Epithelial cell of proximal tubule (primary cell): ENCODE results near the gene ESPN. TPM values are rescaled to one million over a fixed set of nuclear protein-coding genes. Genes with fewer than 3 reads are reported as not detected.
"Not testable (repeated sequence)": the region's sequence is repeated elsewhere in the genome, so short reads cannot be mapped to it uniquely, and the experiment has no call there.

ENCODE experiments used
- DNase-seq: peaks from one replicate; pipeline ENCODE4 v3.0.0-alpha.2; 2011; ENCODE audit warnings: low read depth
- H3K4me3 ChIP-seq: 2 replicates; pipeline ENCODE4 v1.5.1; 2011; ENCODE audit warnings: low read depth, mild to moderate bottlenecking, low read length
- total RNA-seq: library from RNA; depleted of rRNA; stranded (reverse); fragments of >200 nt; gene quantifications from 2 replicates; pipeline ENCODE4 v1.2.3, GENCODE V29; 2015
- TF ChIP-seq, protein P1 (sequence below): conservative IDR thresholded peaks from 2 replicates; pipeline ENCODE4 v1.5.1; 2012; ENCODE audit warnings: low read depth, mild to moderate bottlenecking, low read length

Gene ESPN
- total RNA-seq, 1 donor from 2014 or later: not detected

DNA sequence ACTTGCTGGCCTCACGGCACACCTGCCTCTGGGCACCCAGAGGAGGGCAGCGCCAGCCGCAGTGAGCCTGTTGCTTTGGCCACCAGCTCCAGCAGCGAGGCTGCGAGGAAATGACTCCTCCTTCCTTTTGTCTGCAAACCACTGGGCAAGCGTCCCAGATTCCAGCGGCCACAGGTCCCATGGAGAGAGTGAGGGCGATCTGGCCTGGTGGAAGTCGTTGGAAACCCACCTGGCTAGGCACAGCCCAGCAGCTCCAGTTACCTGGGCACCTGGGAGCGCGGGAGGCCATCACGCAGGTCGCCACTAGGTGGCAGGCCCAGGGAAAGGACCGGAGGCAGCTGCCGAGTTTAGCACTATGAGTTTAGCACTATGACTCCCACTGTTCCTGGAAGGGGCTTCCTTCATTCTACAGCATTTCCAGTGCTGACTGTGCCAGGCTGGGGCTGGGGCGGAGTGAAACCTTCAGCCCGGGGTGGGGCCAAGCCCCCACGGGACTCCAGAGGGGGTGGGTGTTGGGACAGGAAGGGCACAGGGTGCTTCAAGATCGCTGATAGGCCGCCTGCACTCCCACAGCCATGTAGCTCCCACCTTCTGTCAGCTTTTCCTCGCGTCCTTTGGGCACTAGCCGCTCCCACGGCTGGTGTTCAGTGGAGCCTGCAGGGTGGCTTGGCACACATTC lies 1.1 kb upstream of the ESPN start:
- TF ChIP-seq, protein P1, sequence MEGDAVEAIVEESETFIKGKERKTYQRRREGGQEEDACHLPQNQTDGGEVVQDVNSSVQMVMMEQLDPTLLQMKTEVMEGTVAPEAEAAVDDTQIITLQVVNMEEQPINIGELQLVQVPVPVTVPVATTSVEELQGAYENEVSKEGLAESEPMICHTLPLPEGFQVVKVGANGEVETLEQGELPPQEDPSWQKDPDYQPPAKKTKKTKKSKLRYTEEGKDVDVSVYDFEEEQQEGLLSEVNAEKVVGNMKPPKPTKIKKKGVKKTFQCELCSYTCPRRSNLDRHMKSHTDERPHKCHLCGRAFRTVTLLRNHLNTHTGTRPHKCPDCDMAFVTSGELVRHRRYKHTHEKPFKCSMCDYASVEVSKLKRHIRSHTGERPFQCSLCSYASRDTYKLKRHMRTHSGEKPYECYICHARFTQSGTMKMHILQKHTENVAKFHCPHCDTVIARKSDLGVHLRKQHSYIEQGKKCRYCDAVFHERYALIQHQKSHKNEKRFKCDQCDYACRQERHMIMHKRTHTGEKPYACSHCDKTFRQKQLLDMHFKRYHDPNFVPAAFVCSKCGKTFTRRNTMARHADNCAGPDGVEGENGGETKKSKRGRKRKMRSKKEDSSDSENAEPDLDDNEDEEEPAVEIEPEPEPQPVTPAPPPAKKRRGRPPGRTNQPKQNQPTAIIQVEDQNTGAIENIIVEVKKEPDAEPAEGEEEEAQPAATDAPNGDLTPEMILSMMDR: peak; percentile 79
- DNase-seq: no peak
- H3K4me3 ChIP-seq: peak overlapping the region; percentile 21

DNA sequence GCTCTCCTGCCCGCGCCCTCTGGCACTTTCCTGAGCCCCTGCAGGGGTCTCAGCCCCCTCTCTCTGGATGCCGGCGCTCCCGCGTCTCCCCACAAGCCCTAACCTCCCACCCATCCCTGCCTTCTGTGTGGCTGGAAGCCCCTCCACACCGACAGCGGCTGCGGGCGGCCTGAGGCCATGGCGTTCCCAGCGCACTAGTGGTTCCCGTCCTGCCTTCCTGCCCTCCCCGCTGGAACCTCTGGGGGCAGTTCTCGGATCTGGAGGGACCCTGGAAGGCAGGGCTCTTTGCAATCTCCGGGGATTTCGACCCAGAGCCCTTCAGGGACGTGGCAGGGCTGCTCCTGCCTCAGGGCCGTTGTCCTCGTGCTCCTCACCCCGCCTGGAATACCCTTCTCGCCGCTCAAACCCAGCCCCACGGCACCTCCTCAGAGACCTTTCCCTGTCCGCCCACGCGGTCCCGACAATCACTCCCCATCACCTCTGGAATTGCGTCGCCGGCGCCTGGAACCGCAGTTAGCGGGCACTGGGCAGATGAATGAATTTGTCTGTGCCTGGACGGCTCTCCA lies 493 bp upstream of the ESPN start:
- peak overlapping the region; percentile 21 for H3K4me3 ChIP-seq
- TF ChIP-seq, protein P1: no peak
- no peak for DNase-seq

DNA sequence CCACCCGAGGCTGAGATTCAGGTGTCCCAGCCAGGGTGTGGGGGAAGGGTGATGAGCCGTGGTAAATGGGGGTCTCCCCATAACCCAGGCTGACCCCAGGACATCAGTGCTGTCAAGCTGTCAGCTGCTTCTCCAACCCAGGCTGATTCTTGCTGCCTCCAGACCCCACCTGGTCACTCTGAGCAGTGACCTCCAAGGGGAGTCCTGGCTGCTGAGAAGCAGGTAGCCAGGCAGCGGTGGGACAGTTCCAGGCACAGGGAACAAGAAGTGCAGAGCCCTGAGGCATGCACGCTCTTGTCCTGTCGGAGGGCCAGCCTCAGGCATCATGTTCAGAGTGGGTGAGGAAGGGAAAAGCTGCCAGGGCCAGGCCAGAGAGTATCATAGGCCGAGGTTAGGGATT lies 1.1 kb downstream of the ESPN start:
- H3K4me3 ChIP-seq: no peak overlapping the region
- TF ChIP-seq, protein P1: no peak
- no peak for DNase-seq

DNA sequence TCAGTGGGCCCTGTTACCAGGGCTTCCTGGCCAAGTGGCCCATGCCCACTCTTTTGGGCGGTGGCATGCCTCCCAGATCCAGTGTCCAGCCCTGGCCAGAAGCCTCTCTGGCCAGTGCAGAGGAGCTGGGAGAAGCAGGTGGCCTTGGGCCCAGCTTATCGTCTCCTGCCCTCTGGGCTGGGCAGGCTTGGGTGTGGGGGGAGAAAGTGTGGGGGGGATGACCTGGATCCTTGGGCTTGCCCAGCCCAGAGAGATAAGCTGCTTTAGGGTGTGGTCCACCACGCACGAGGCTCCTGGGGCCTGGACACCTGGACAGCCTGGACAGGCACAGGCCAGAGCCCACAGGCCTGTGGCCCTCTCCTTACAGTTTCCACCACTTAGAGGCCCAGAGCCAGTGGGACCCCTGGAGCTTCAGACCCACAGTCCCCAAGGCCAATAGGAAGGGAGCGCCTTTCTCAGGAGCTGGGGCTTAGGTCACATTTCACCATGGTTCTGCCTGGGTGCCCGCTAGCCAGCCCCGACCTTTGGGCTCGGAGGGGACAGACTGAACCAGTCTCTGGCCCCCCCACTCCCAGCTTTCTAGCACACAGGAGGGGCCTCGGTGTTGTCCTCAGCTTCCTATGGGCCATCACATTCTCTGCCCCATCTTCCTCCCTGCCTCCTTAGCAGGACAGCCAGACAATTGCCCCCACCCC lies 1.8 kb downstream of the ESPN start:
- TF ChIP-seq, protein P1: no peak
- no peak for DNase-seq
- no peak overlapping the region for H3K4me3 ChIP-seq

DNA sequence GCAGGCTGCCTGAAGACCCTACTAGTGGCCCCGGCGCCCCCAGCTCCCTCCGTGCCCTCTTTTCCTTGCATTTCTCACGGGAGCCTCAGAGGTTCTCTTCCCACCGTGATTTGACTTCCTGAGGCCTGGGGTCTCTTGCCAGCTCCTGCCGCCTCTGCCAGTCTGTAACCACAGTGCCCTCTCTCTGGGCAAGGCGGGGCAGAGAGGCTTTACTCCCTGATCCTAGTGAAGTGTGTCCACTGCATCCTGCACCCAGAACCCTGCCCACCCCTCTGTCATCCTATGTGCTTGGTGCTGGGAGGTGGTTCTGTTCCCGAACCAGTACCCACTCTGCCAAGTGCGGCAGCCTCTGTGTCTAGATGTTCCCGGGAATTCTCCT lies 2.4 kb downstream of the ESPN start:
- DNase-seq: no peak
- H3K4me3 ChIP-seq: no peak overlapping the region
- TF ChIP-seq, protein P1: no peak

DNA sequence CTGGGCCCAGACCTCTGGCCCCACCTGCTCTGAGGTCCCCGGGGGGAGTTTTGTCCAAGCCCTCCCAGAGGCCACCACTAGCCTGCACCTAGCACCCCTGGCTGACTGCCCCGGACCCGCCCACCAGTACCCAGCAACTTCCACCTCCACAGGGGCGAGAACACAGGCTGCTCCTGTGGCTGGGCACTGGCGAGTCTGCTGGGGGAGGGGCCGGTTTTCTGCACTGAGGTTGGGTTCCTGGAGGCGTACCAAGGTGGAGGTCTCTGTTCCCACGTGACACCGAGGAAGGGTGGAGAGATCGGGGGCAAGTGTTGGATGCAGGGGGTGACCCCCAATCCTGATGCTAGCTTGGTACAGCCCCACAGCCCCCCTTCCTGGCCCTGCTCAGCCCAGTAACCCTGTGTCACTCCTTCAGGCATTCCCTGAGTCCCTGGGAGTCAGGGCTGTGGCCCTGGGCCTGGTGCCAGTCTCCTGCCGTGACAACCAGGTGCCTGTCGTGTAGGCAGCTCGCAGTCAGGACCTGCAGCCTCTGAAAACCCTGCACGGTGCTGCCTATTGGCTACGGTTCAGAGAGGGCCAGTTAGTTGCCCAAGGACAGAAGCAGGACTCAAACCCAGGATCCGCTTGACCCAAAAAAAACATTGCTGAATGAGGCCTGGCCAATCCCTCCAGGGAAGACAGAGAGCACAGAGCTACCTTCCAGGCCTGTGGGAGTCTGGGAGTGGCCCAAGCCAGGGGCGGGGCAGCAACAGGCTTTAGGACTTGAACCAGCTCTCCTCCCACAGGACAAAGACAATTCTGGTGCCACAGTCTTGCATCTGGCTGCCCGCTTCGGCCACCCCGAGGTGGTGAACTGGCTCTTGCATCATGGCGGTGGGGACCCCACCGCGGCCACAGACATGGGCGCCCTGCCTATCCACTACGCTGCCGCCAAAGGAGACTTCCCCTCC lies 3.1 kb downstream of the ESPN start:
- TF ChIP-seq, protein P1: no peak
- no peak overlapping the region for H3K4me3 ChIP-seq
- no peak for DNase-seq

DNA sequence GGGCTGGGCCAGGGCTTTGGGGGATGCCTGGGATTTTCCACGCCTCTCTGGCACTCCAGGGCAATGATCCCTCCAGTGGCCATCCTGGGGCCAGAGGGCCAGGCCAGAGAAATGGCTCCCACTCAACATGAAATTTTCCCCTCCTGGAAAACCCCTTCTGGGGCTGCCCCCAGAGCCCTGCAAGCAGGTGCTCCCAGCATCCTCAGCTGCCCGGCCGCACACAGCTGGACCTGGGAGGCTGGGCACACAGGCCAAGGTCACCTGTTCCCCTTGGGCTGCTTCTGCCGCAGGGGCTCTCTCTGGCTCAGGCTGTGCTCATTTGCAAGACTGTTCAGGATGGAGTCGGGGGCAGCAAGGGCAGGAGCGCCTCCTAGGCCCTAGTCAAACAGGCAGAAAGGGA lies 3.9 kb downstream of the ESPN start:
- DNase-seq, H3K4me3 ChIP-seq: not testable (repeated sequence)

DNA sequence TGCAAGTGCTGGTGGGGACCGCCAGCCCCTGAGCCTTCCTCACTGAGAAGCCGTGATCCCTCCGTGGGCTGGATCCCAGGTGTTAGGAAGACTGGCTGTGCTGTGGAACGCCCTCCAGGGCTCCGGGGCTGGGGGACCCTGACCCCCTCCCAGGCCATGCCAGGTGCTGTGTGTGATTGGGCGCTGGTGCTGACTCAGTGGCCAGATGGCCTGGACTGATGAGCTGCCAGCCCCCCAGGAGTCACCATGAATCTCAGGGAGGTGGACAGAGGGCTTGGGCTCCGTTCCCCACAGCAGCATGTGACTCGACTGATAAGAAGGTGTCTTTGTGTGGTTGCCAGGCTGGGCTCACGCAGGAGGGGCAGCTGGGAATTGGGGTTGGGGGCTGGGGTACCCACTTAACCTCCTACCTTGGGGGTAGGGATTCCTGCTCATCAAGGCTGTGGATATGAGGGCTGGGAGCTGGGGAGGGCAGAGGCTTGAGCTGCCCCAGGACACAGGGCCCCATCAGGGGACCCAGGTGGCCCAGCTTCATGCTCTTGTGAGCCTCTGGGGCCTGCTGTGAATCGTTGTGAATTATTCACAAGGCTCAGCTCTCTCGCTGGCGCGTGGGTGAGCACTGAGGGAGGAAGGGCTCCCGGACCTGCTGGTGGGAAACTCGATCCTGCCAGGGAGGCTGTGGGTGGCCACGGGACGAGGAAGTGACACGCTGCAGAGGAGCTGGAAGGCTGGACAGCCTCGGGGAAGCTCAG lies 5.3 kb downstream of the ESPN start:
- DNase-seq, H3K4me3 ChIP-seq: not testable (repeated sequence)

DNA sequence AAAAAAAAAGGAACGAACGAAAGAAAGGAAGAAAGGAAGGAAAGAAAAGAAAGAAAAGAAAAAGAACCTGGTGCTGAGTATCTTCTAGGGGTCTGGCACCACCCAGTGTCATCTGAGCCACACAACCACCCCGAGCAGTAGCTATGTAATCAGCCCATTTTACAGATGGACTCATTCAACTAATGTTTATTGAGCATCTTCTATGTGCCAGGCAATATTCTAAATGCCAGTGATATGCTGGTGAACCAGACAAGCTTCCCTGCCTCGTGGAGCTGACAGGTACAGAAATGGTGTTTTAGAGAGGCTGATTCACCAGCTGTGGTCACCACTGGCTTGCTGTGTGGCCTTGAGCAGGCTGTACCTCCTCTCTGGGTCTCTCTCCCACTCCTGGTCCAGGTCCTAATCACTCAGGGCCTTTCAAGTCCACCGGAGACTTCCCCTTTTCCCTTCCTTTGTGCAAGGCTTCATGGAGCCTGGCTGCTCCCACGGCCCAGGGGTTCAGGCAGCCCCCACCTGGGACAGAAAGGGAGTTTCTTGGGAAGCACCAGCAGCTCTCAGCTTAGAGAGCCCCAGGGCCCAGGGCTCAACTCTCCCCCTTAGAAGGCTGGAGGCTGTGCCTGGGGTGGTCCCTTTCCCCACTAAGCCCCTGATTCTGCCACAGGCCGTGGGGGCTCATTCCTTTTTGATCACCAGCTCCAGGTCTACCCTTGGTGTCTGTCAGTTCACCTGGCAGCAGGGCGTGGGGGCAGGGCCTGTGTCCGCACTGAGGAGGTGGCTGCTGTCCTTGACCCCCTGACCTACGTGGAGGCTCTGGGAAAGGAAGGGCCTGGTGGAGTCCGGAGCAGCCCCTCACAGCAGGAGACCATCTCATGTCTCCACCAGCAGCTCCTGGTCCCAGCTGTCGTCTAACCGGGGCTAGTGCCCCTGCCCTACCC lies 7.3 kb downstream of the ESPN start:
- not testable (repeated sequence) for DNase-seq, H3K4me3 ChIP-seq
